HepG2 (cell line): ENCODE measurements around the gene THSD8. TPM values are rescaled to one million over a fixed set of nuclear protein-coding genes. Genes with fewer than 3 reads are reported as not detected.
A peak's percentile ranks its signal among the peaks of the same experiment; 100 is the strongest.

ENCODE experiments used
- EP300 ChIP-seq, 3 experiments: sonication (generic) in 1 of 3; formaldehyde crosslinking in 1 of 3; IDR thresholded peaks; 2 replicates each; pipeline versions ENCODE4 v1.5.1 to v1.6.1; 2011 to 2020; ENCODE audit warnings: low read depth in 2 of 3, low read length in 2 of 3, borderline replicate concordance in 1 of 3, improper control_type of control experiment in 1 of 3, mild to moderate bottlenecking in 1 of 3, missing genetic modification reagents in 1 of 3, moderate library complexity in 1 of 3
- KDM5B ChIP-seq: sonication (generic); formaldehyde crosslinking; IDR thresholded peaks from 2 replicates; pipeline ENCODE4 v1.4.0; 2020; ENCODE audit warnings: missing genetic modification reagents, mild to moderate bottlenecking, borderline replicate concordance
- MXI1 ChIP-seq: IDR thresholded peaks from 3 replicates; pipeline ENCODE4 v1.6.1; 2012; ENCODE audit warnings: low read depth, low read length, inconsistent platforms, borderline replicate concordance
- THAP11 ChIP-seq: IDR thresholded peaks from 2 replicates; pipeline ENCODE4 v1.6.1; 2016; ENCODE audit warnings: missing biosample characterization, missing genetic modification reagents
- ZFY ChIP-seq: sonication (generic); formaldehyde crosslinking; IDR thresholded peaks from 2 replicates; pipeline ENCODE4 v1.4.0; 2020; ENCODE audit warnings: missing genetic modification reagents
- ZNF275 ChIP-seq: sonication (generic); formaldehyde crosslinking; IDR thresholded peaks from 2 replicates; pipeline ENCODE4 v1.8.0; 2022; ENCODE audit warnings: missing genetic modification reagents, mild to moderate bottlenecking, inconsistent platforms, borderline replicate concordance
- ZNF33B ChIP-seq: sonication (generic); formaldehyde crosslinking; IDR thresholded peaks from 2 replicates; pipeline ENCODE4 v1.5.1; 2020; ENCODE audit warnings: mild to moderate bottlenecking, missing genetic modification reagents
- ZNF513 ChIP-seq: sonication (generic); formaldehyde crosslinking; conservative IDR thresholded peaks from 2 replicates; pipeline ENCODE4 v1.5.0; 2020; ENCODE audit warnings: missing genetic modification reagents
- ZNF710 ChIP-seq: sonication (generic); formaldehyde crosslinking; IDR thresholded peaks from 2 replicates; pipeline ENCODE4 v1.5.0; 2020; ENCODE audit warnings: mild to moderate bottlenecking, missing genetic modification reagents, borderline replicate concordance
- ZNF83 ChIP-seq: sonication (generic); formaldehyde crosslinking; IDR thresholded peaks from 2 replicates; pipeline ENCODE4 v1.4.0; 2020; ENCODE audit warnings: missing genetic modification reagents, mild to moderate bottlenecking, borderline replicate concordance
- polyA plus RNA-seq, 8 experiments: library from polyadenylated mRNA; depleted of rRNA in 3 of 8; stranded (reverse) in 7 of 8; unstranded in 1 of 8; fragments of >200 nt; fragmentation: Illumina TruSeq in 4 of 8; extraction: Trizol in 4 of 8; gene quantifications; 2 replicates each; pipeline versions ENCODE4 v1.2.1 to v1.2.3, GENCODE V29; 2011 to 2016; ENCODE audit warnings: low read depth in 4 of 8, missing spikeins in 1 of 8, mixed read lengths in 1 of 8; ENCODE audit not compliant: insufficient read depth in 1 of 8
- total RNA-seq, 5 experiments: library from RNA; depleted of rRNA; stranded (reverse); fragments of >200 nt; fragmentation: Illumina TruSeq; extraction: Trizol; gene quantifications; 2 replicates each; pipeline ENCODE4 v1.2.3, GENCODE V29; 2016; ENCODE audit warnings: low read depth in 1 of 5

The THSD8 gene
- total and polyA plus RNA-seq, 2 of the 13 experiments (the other 11 are each of a cell fraction or from before 2014, with no cell fraction given) = 4.8 to 14.9 TPM

- TF ChIP-seq ZNF710 (CRISPR knock-in tag) (peak; percentile 57; the same call in 1 of the 2 replicates), ZNF83 (CRISPR knock-in tag) (peak; percentile 49; the same call in 1 of the 2 replicates), MXI1 (peak; percentile 20; the same call in 1 of the 3 replicates), ZFY (CRISPR knock-in tag) (peak; percentile 26; the same call in 1 of the 2 replicates), ZNF275 (CRISPR knock-in tag) (peak; percentile 62; the same call in 1 of the 2 replicates), KDM5B (CRISPR knock-in tag) (peak; percentile 63; the same call in 1 of the 2 replicates), ZNF33B (CRISPR knock-in tag) (0 out of 2 replicates have a peak, but pooled peaks have one; percentile 62), ZNF513 (CRISPR knock-in tag) (0 out of 2 replicates have a peak, but pooled peaks have one; percentile 29), EP300 (IDR thresholded peaks at IDR 0.05; ENCODE audit: low read depth in 2 of 2, low read length in 2 of 2) (no peak), EP300 (CRISPR knock-in tag; IDR thresholded peaks at IDR 0.05; ENCODE audit: borderline replicate concordance) (no peak), THAP11 (peak; percentile 63; the same call in 1 of the 2 replicates)
Measured at GRCh38 chr19:12766051-12766521, 35.8 kb upstream of the THSD8 start (continued).
